HG02938 (cell line): ENCODE data around the gene GOLPH3.
"Not testable (repeated sequence)": the region's sequence is repeated elsewhere in the genome, so short reads cannot be mapped to it uniquely, and the experiment has no call there.

Source experiments
- ATAC-seq: cut with Tn5 transposase; IDR thresholded peaks from one replicate; pipeline ENCODE4 v1.9.1; 2021; ENCODE audit warnings: mild to moderate bottlenecking, moderate library complexity; ENCODE audit not compliant: unreplicated experiment

GOLPH3 gene

DNA sequence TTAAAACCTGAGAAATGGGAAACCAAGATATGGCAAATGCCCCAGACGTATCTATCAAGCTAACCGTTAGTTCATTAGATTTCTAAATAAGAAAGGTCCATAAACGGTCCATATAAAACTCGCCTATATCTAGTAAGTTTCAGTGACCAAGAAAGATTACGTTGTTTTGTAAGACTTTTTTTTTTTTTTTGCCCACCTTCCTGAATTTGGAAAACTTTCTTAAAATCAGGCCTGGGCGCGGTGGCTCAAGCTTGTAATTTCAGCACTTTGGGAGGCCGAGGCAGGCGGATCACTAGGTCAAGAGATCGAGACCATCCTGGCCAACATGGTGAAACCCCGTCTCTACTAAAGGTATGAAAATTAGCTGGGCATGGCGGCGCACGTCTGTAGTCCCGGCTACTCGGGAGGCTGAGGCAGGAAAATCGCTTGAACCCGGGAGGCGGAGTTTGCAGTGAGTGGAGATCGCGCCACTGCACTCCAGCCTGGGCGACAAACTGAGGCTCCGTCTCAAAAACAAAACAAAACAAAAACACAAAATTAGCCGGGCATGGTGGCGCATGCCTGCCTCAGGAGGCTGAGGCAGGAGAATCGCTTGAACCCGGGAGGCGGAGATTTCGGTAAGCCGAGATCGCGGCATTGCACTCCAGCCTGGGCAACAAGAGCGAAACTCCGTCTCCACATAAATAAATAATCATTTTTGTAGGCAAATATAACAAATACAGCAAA, 1.8 kb downstream of the GOLPH3 start:
- ATAC-seq, result not testable (repeated sequence)

DNA sequence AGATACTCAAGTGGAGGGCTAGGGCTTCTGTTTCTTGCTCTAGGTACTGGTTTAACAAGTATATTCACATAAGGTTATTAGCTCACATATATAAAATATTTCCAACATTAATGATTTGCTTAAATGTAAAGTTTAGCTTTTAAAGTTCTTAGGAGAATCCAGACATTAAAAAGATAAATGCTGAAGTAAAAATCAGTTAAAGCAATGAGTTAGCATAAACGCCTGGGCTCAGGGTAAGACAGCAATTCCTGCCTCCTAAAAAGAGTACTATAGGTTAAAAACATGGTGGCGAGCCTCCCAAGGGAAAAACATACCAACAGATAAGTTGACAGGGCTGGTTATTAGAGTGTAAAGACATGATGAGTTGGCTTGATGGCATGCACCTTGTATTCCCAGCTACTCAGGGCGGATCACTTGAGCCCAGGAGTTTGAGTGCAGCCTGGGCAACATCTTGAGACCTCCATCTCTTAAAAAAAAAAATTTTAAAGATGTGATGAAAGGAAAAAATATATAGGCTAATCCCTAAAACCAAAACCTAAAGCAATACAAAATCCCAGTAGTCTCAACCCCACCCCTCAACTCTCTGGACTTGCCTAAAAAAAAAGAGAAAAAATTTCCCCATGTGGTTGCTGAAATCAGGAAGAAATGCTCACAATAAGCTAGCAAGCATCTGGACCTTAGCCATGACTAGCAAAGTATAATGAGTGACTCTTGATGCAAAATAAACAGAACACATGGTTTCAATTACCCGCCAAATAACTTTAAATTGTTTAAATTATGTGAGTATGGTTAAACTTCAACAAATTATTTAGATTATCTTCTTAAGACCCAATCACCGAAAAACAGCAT, 3.6 kb downstream of the GOLPH3 start:
- ATAC-seq, result no peak

DNA sequence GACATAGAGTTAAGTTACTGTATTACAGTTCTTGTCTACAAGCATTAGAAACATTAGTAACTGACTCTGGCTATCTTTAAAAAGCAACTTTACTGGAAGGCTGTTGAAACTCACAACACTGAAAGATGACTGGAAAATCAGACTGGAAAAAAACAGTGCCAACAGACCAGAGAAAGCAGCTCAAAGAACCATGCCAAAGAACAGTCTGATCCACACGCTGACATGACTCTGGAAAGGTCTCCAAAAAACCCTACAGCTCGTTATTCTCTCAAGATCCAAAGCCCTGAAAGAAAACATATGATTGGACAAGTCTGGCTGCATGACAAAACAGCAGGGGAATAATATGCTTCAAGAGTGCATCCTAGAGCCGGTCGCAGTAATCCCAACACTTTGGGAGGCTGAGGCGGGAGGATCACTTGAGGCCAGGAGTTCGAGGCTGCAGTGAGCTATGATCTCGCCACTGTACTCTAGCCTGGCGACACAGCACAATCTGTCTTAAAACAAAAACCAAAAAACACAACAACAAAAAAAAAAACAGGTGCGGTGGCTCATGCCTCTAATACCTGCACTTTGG, 5.6 kb downstream of the GOLPH3 start:
- ATAC-seq, result no peak

DNA sequence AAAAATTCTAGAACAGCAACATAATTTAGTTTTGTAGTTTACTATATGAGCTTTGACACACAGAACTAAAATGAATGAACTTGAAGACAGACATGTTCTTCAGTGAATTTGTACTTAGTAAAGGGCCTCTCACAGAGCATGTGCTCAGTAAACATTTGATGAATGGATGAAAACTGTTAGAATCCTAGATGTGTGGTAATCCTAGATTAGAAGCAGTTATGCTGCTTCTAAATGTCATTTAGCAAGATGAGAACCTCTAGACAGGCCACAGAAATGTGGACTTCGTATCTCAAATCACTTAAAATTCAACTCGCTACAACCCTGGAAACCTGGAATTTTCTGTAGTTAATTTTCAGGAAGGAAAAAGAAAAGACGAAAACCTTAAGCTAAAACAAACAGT, 8.5 kb downstream of the GOLPH3 start:
- ATAC-seq, result no peak

DNA sequence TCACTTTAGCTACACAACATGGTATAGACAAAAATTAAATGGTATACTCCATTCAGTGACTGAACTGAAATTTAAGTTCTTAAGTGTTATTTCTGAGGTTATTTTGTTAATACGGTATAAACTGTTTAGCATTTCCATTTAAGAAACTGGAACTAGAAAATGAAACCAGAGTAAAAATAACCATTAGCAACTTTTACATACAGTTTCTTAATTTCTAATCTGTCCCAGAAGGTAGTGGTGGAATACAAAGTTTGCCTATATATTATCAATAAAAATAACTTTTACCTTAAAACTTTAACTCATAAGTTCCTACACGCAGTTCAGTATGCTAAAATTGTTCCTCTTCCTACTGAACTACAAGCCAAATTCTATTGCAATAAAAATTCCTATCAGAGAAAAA, 10.3 kb downstream of the GOLPH3 start:
- ATAC-seq, result peak; percentile 46

DNA sequence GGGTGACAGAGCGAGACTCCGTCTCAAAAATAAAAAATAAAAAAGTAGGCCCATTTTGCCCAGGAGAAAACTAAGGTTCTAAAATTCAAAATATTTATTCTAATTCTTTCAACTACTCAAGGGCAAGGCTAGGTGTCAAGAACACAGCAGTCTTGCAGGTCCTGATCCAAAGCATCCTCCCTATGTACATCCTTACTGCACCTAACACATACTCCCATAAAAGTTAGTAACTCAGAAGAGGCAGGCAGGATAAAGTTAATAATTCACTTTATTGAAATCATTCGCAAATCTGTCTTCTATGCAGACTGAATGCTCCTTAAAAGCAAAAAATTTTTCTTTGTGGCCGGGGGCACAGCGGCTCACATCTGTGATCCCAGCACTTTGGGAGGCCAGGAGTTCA, 11.1 kb downstream of the GOLPH3 start:
- ATAC-seq, result no peak

DNA sequence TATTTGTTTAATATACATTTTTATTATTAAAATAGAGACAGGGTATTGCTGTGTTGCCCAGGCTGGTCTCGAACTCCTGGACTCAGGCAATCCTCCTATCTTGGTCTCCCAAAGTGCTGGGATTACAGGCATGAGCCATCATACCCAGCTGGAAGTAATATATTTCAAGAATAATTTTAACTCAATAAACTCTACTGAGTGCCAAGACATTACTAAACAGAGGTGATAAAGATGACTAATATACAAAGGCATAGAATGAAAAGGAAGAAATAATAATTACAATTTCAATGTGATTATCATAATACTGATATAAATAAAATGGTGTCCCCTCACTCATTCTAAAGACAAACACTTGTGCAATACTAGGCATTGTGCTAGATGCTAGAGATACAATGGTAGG, 13.9 kb downstream of the GOLPH3 start:
- ATAC-seq, result no peak

DNA sequence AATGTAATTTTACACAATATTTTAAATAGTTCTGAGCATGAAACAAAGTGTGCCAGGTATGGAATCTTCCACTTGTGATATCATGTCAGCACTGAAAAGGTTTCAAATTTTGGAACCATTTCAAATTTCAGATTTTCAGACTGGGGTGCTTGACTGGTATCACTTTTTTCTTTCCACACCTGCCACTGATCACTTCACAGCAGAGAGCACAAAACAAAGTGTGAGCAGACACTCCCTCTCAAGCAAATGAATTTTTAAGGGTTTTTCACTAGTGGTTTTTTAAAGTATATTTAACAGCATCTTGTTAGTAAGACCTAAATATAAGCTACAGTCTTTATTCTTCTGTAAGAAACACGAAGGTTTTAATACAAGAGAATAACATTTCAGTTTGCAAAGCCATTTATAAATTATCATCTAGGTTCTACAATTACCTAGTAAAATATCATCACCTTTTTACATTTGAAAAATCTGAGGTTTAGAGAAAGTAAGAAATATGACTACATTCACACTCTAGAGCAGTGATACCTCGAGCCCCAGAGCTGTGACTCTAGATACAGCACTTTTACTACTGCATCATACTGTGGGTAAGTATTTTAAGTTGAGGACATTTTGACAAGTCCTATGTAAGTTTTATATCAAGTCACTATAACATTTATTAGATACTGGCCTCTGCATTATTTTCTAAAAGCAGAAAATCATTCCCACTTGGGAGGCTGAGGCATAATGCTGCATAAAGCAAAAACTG, 14.6 kb downstream of the GOLPH3 start:
- no peak for ATAC-seq

DNA sequence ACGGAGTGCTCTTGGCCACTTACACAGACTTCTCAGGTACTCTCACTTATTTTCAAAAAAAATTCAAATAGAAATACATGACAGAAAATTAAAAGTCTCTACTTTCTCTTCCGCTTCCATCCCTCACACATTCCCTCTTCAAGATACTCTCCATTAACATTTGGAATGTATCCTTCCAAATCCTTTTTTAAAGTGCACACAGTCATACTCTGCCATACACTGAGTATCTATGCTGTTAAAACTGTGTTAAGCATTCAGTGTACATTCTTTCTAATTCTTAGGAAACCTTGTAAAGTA, 15.5 kb downstream of the GOLPH3 start:
- no peak for ATAC-seq

DNA sequence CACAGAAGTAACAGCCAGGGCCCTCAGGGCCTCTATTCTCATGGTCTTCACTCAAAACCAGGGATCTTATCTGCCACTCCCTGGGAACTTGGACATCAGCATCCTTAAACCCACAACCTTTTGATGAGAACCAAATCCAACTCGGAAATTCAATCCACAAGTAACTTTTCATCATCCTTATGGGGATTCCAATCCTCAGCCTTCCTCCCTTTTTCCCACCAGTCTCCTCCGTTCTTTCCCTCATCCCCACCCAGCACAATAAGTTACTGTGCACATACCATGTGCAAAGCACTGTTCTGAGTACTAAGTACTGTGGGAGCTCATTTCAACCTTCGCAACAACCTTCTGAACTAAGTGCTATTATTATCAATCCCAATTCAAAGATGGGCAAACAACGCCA, 17.0 kb downstream of the GOLPH3 start:
- ATAC-seq, result no peak

DNA sequence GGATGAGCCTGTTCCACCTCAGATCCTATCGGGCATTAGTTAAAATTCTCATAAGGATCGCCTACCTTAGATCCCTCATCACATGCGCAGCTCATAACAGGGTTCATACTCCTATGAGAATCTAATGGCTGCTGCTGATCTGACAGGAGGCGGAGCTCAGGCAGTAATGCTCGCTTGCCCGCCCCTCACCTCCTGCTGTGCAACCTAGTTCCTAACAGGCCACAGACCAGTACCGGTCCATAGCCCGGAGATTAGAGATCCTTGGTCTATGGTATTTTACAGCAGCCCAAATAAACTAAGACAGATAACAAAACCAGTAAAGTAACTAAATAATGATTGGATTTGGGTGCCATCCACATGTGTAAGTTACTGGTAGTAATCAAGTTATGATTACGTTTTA, 17.5 kb downstream of the GOLPH3 start:
- ATAC-seq, result no peak

DNA sequence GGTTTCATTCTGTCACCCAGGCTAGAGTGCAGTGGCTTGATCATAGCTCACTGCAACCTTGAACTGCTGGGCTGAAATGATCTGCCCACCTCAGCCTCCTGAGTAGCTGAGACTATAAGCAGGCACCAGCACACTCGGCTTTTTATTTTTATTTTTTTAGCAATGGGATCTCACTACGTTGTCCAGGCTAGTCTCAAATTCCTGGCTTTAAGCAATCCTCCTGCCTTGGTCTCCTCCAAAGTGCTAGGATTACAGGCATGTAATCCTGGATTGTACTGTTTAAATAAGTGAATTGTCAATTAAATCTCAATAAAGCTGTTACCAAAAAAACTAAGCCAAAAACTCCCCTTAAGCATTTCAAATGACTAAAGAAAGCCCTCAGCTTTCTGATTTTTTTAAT, 18.9 kb downstream of the GOLPH3 start:
- no peak for ATAC-seq

DNA sequence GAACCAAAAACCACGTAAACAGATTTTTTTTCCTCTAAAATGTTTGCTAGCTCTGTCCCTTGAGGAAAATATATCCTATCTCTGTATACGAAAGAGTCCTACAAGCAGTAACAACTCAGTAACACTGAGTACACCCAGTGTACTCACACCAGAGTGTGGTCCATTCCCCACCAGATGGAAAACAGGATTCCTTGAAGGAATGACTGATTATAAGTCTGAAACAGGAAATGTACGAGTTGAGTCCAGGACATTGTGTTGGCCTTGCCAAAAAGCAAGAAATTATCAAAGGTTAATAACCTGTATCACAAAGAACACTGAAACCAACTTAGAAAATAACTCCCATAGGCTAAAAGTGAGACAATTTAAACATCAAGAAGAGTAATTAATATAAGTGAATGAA, 20.4 kb downstream of the GOLPH3 start:
- no peak for ATAC-seq

DNA sequence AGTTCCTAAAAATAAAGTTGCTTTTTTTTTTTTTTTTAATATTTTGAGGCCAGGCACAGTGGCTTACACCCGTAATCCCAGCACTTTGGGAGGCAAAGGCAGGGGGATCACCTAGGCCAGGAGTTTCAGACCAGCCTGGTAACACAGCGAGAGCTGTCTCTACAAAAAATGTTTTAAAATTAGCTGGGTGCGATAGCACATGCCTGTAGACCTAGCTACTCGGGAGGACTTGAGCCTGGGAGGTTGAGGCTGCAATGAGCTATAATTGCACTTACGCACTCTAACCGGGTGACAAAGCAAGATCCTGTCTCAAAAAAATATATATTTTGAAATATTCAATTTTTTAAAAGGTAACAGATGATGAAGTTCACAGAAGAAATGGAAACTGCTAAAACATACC, 22.9 kb downstream of the GOLPH3 start:
- no peak for ATAC-seq

DNA sequence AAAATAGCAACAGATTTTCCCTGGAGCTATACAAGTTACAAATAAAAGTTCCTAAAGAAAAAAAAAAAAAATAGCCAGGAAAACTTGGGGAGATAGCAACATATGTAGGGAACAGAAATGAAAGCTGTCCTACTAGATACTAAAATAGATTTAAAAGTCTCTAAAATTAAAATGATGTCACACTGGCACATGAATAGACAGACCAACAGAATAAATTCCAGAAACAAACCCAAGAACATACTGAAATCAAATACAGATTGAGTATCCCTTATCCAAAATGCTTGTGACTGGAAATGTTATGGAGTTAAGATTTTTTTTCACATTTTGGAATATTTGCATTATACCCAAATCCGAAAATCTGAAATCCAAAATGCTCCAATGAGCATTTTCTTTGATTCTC, 23.8 kb downstream of the GOLPH3 start:
- ATAC-seq, result no peak

DNA sequence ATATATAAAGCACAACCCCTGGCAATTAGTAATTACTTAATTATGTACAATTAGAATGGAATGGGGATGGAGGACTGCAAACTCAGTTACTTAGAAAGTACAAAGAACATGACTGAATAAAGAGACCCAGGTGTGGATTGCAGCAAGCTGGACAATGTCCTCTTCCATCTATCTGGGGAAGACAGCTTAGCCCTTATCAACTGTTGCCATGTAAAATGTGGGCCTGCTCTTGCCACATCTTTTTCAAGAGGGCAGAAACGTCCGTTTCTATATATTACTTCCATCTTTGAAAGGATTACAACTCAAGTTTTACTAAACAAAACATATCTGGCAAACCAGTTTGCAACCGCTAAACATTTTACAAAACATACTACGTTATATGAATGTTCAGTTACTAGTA, 26.2 kb downstream of the GOLPH3 start:
- ATAC-seq, result no peak

DNA sequence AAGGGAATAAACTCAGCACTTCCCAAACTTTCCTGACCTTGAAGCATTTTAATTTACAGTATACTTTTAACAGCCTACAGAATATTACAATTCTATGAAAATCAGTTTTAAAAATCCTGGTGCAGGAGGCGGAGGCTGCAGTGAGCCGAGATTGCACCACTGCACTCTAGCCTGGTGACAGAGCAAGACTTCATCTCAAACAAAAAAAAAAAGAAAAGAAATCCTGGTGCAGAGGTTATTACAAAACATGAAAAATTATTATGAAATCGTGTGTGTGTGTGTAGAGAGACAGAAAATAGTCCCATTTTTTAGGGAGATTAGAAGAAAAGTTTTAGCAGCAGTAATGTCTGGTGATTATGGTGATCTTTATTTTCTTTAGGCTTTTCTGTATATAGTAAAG, 26.9 kb downstream of the GOLPH3 start:
- ATAC-seq, result no peak

DNA sequence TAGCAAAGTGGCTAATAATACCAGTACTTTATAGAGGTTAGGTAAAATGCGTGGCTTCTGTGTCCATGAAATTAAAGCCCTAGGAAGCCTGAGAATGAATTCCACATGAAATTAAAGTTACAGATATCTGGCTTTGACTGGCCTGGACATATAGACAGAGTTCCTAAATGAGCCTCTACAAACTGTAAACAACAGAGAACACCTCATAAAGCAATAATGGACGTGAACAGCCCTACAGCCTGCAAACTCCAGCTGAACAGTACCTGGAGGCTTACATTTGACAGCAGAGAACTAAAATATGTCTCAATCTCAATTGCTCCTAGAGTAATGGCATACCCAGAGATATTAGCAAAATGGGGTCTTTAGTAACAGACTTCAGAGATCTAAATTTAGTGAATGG, 28.7 kb downstream of the GOLPH3 start:
- no peak for ATAC-seq

DNA sequence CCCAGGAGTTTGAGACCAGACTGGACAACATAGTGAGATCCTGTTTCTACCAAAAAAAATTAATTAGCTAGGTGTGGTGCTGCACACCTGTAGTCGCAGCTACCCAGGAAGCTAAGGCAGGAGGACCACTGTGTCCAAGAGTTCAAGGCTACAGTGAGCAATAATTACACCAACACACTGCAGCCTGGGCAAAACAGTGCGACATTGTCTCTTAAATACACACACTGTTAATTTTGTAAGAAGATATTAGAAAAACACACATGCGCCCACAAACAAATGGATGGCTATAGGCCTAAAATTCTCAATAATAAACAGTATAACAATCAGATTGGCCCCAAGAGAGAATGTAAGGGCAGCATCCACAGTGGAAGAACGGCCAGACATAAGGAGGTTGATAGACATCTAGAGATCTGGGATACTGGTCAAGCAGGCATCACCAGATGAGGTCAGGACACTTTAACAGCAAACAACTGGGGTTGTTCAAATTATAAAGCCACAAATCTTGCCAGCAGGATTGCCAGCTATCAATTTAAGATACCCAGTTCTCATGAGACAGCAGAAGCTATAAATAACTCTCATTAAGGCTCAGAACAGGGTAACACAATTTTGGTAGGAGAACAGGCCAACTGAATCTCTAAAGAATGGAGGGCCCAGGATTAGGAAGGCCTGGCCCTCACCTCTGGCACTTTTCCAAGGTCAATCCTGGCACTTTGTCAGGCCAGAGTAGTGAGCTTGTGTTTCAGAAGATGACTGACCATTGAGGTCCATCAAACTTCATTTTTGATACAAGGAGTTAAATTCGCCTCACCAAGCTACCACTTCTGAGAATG, 29.5 kb downstream of the GOLPH3 start:
- no peak for ATAC-seq

DNA sequence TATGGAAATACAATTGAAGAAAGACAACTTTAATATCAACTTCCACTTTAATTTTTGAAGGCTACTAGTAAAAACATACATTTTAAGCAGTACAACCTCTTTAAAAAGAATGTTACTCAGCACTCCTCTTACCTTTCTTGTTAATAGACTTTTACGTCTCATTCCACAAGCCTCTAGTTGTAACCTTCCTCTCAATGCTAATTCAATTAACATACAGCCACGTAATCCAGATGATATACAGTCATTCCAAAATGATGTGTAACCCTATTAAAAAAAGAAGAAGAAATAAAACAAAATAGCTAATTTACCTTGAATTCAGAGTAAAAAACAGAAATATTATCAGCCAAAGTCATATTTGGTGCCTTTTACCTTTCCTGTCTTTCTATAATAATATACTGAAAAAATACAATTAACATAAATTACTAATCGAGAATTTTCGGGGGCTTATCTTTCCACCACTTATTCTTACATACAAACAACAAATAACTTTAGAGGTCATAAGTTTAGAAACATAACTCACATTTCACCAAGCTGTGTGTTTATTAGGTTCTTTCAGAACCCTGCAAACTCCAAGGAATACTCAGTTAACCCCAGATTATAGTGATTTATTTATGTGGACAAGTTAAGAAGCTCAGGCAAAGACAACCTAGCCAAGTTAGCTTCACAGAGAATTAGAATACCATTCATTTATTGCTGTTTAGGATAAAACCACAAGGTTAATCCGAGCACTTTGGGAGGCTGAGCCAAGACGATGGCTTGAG, 30.3 kb downstream of the GOLPH3 start:
- ATAC-seq, result no peak
